A375 (cell line): ENCODE data around the gene PTMA. TPM values are rescaled to one million over a fixed set of nuclear protein-coding genes. Genes with fewer than 3 reads are reported as not detected.

ENCODE experiments used
- small RNA-seq: library from RNA; depleted of rRNA; stranded (forward); fragments of <200 nt; gene quantifications from one replicate; pipeline ENCODE3, GENCODE V24; 2014
- total RNA-seq: library from RNA; depleted of rRNA; stranded (reverse); fragments of >200 nt; shearing (Covaris generic); gene quantifications from 2 replicates; pipeline ENCODE4 v1.2.3, GENCODE V29; 2014; rRNA removed

PTMA gene
- total RNA-seq = 809 and 833 TPM in 2 replicates

GRCh38 chr2:231707927-231708772, at the start of gene PTMA:
Gene PTMA, plus strand, starts transcription at chr2:231708525. Its CDS starts 182 bp downstream, at chr2:231708707.

Small RNA genes within 50 kb of the gene (small RNA-seq; reads per million reads assigned to genes)
- not detected for gene RF00015

Other genes with a start within 250 kb of the PTMA start
- 364 and 366 TPM in 2 replicates for gene NCL, start 244.0 kb upstream of the PTMA start, total RNA-seq
- gene NMUR1, start 178.1 kb upstream of the PTMA start, total RNA-seq = not detected in 2 replicates
- gene TEX44, start 115.7 kb upstream of the PTMA start, total RNA-seq = not detected in 2 replicates
- 22.3 and 23.4 TPM in 2 replicates for gene PDE6D, start 72.8 kb downstream of the PTMA start, total RNA-seq
- 23.2 and 27.6 TPM in 2 replicates for gene COPS7B, start 77.9 kb downstream of the PTMA start, total RNA-seq
- gene NPPC, start 217.9 kb downstream of the PTMA start, total RNA-seq = 0.50 and 2.9 TPM in 2 replicates